Mucosa of stomach (tissue), 1 donor: Measurements from ENCODE around the gene UST.

Experiments used
- H3K27me3 ChIP-seq: one replicate; pipeline ENCODE4 v1.7.0; 2013; ENCODE audit warnings: mild to moderate bottlenecking, low read length; ENCODE audit not compliant: control insufficient read depth, insufficient read depth
- H3K36me3 ChIP-seq: one replicate; pipeline ENCODE4 v1.7.0; 2013; ENCODE audit warnings: low read length; ENCODE audit not compliant: control insufficient read depth, insufficient read depth
- H3K4me1 ChIP-seq: one replicate; pipeline ENCODE4 v1.7.0; 2013; ENCODE audit warnings: mild to moderate bottlenecking, low read length; ENCODE audit not compliant: control insufficient read depth, insufficient read depth
- H3K4me3 ChIP-seq: one replicate; pipeline ENCODE4 v1.7.0; 2013; ENCODE audit warnings: low read length
- H3K9ac ChIP-seq: one replicate; pipeline ENCODE4 v1.7.0; 2013; ENCODE audit warnings: mild to moderate bottlenecking, low read length, moderate library complexity
- H3K9me3 ChIP-seq: one replicate; pipeline ENCODE4 v1.7.0; 2013; ENCODE audit warnings: mild to moderate bottlenecking, low read length, moderate library complexity; ENCODE audit not compliant: control insufficient read depth
- donor health status: Pancreatic carcinoma.

The UST gene

GRCh38 chr6:149118737-149119653, 372.2 kb downstream of the UST start:
- no peaks in the 10 kb centered on the region for H3K27me3 ChIP-seq
- no peak overlapping the region for H3K9ac ChIP-seq
- H3K36me3 ChIP-seq: no peaks in the 10 kb centered on the region
- no peaks in the 10 kb centered on the region for H3K4me1 ChIP-seq
- no peaks in the 10 kb centered on the region for H3K9me3 ChIP-seq
- H3K4me3 ChIP-seq: no peak overlapping the region

- Histone ChIP-seq H3K36me3 (no peaks in the 10 kb centered on the region), H3K27me3 (no peaks in the 10 kb centered on the region), H3K4me3 (no peak overlapping the region), H3K4me1 (no peaks in the 10 kb centered on the region), H3K9me3 (no peaks in the 10 kb centered on the region), H3K9ac (no peak overlapping the region)
Observed at GRCh38 chr6:149122850-149123821, 376.3 kb downstream of the UST start.

- Histone ChIP-seq H3K4me1 (peaks cover 4% of the 10 kb centered on the region), H3K9me3 (no peaks in the 10 kb centered on the region), H3K9ac (no peak overlapping the region), H3K27me3 (no peaks in the 10 kb centered on the region), H3K36me3 (no peaks in the 10 kb centered on the region), H3K4me3 (no peak overlapping the region)
Observed at GRCh38 chr6:149125309-149125708, 378.5 kb downstream of the UST start.
